Activated naive CD4-positive, alpha-beta T cell treated with anti-CD3 and anti-CD28 coated beads, Interleukin-2, amount 50 U/mL, for 24 hours (primary cell): Measurements from ENCODE around the gene ADCY9.
A peak's percentile ranks its signal among the peaks of the same experiment; 100 is the strongest.

Source experiments
- H3K27ac Mint-ChIP-seq: one replicate; pipeline ENCODE4 v1.8.0; 2021; ENCODE audit warnings: mild to moderate bottlenecking, mixed read lengths
- H3K27me3 Mint-ChIP-seq: one replicate; pipeline ENCODE4 v1.8.0; 2021; ENCODE audit warnings: mixed read lengths
- H3K36me3 Mint-ChIP-seq: one replicate; pipeline ENCODE4 v1.8.0; 2021; ENCODE audit warnings: mixed read lengths
- H3K4me1 Mint-ChIP-seq: one replicate; pipeline ENCODE4 v1.8.0; 2021; ENCODE audit warnings: mixed read lengths
- H3K4me3 Mint-ChIP-seq: one replicate; pipeline ENCODE4 v1.8.0; 2021; ENCODE audit warnings: mild to moderate bottlenecking, mixed read lengths
- H3K9me3 Mint-ChIP-seq: one replicate; pipeline ENCODE4 v1.8.0; 2021; ENCODE audit warnings: mixed read lengths

The ADCY9 gene

GRCh38 chr16:4136229-4136813, 20.1 kb upstream of the ADCY9 start:
- Mint-ChIP-seq H3K4me3 (no peak overlapping the region), H3K27ac (no peak overlapping the region), H3K27me3 (peaks cover 2% of the 10 kb centered on the region), H3K4me1 (no peaks in the 10 kb centered on the region), H3K36me3 (no peaks in the 10 kb centered on the region), H3K9me3 (no peaks in the 10 kb centered on the region)

- Mint-ChIP-seq H3K27me3 (peaks cover 2% of the 10 kb centered on the region), H3K4me3 (no peak overlapping the region), H3K9me3 (no peaks in the 10 kb centered on the region), H3K4me1 (no peaks in the 10 kb centered on the region), H3K27ac (no peak overlapping the region), H3K36me3 (no peaks in the 10 kb centered on the region)
Observed at GRCh38 chr16:4135537-4135936, 19.3 kb upstream of the ADCY9 start.

- Mint-ChIP-seq H3K4me3 (no peak overlapping the region), H3K27me3 (peaks cover 2% of the 10 kb centered on the region), H3K27ac (no peak overlapping the region), H3K4me1 (no peaks in the 10 kb centered on the region), H3K9me3 (no peaks in the 10 kb centered on the region), H3K36me3 (no peaks in the 10 kb centered on the region)
Observed at GRCh38 chr16:4133897-4134372, 17.7 kb upstream of the ADCY9 start.

GRCh38 chr16:4131621-4132020, 15.4 kb upstream of the ADCY9 start:
- H3K4me3 Mint-ChIP-seq: no peak overlapping the region
- no peak overlapping the region for H3K27ac Mint-ChIP-seq
- no peaks in the 10 kb centered on the region for H3K4me1 Mint-ChIP-seq
- no peaks in the 10 kb centered on the region for H3K27me3 Mint-ChIP-seq
- no peaks in the 10 kb centered on the region for H3K9me3 Mint-ChIP-seq
- H3K36me3 Mint-ChIP-seq: no peaks in the 10 kb centered on the region

GRCh38 chr16:4124535-4125294, 8.5 kb upstream of the ADCY9 start:
- no peaks in the 10 kb centered on the region for H3K36me3 Mint-ChIP-seq
- no peak overlapping the region for H3K4me3 Mint-ChIP-seq
- no peak overlapping the region for H3K27ac Mint-ChIP-seq
- no peaks in the 10 kb centered on the region for H3K9me3 Mint-ChIP-seq
- no peaks in the 10 kb centered on the region for H3K4me1 Mint-ChIP-seq
- no peaks in the 10 kb centered on the region for H3K27me3 Mint-ChIP-seq

- no peak overlapping the region for H3K27ac Mint-ChIP-seq
- no peaks in the 10 kb centered on the region for H3K4me1 Mint-ChIP-seq
- no peaks in the 10 kb centered on the region for H3K27me3 Mint-ChIP-seq
- no peaks in the 10 kb centered on the region for H3K36me3 Mint-ChIP-seq
- H3K4me3 Mint-ChIP-seq: no peak overlapping the region
- no peaks in the 10 kb centered on the region for H3K9me3 Mint-ChIP-seq
Observed at GRCh38 chr16:4123616-4124300, 7.5 kb upstream of the ADCY9 start.

- Mint-ChIP-seq H3K27ac (no peak overlapping the region), H3K4me3 (no peak overlapping the region), H3K9me3 (no peaks in the 10 kb centered on the region), H3K4me1 (peaks cover 6% of the 10 kb centered on the region), H3K27me3 (no peaks in the 10 kb centered on the region), H3K36me3 (no peaks in the 10 kb centered on the region)
Observed at GRCh38 chr16:4120176-4120575, 3.9 kb upstream of the ADCY9 start.

- Mint-ChIP-seq H3K4me3 (peak overlapping the region; percentile 84), H3K27me3 (no peaks in the 10 kb centered on the region), H3K36me3 (no peaks in the 10 kb centered on the region), H3K4me1 (peaks cover 33% of the 10 kb centered on the region), H3K27ac (peak overlapping the region; percentile 89), H3K9me3 (no peaks in the 10 kb centered on the region)
Observed at GRCh38 chr16:4117250-4117578, 972 bp upstream of the ADCY9 start.

- Mint-ChIP-seq H3K27ac (no peak overlapping the region), H3K36me3 (no peaks in the 10 kb centered on the region), H3K4me3 (peak overlapping the region; percentile 79), H3K9me3 (no peaks in the 10 kb centered on the region), H3K4me1 (peaks cover 46% of the 10 kb centered on the region), H3K27me3 (no peaks in the 10 kb centered on the region)
Observed at GRCh38 chr16:4115949-4116318, 308 bp downstream of the ADCY9 start.

GRCh38 chr16:4115209-4115948, 863 bp downstream of the ADCY9 start:
- H3K27ac Mint-ChIP-seq: no peak overlapping the region
- peak overlapping the region; percentile 79 for H3K4me3 Mint-ChIP-seq
- H3K9me3 Mint-ChIP-seq: no peaks in the 10 kb centered on the region
- no peaks in the 10 kb centered on the region for H3K36me3 Mint-ChIP-seq
- H3K4me1 Mint-ChIP-seq: peaks cover 48% of the 10 kb centered on the region
- no peaks in the 10 kb centered on the region for H3K27me3 Mint-ChIP-seq

- Mint-ChIP-seq H3K4me3 (peak overlapping the region; percentile 79), H3K9me3 (no peaks in the 10 kb centered on the region), H3K36me3 (no peaks in the 10 kb centered on the region), H3K27me3 (no peaks in the 10 kb centered on the region), H3K4me1 (peaks cover 48% of the 10 kb centered on the region), H3K27ac (no peak overlapping the region)
Observed at GRCh38 chr16:4114257-4115208, 1.7 kb downstream of the ADCY9 start.

GRCh38 chr16:4113358-4114256, 2.6 kb downstream of the ADCY9 start:
- Mint-ChIP-seq H3K36me3 (no peaks in the 10 kb centered on the region), H3K27ac (no peak overlapping the region), H3K27me3 (no peaks in the 10 kb centered on the region), H3K4me3 (peak overlapping the region; percentile 79), H3K4me1 (peaks cover 48% of the 10 kb centered on the region), H3K9me3 (no peaks in the 10 kb centered on the region)

GRCh38 chr16:4111748-4112696, 4.2 kb downstream of the ADCY9 start:
- H3K4me1 Mint-ChIP-seq: peaks cover 45% of the 10 kb centered on the region
- no peaks in the 10 kb centered on the region for H3K9me3 Mint-ChIP-seq
- peak overlapping the region; percentile 20 for H3K4me3 Mint-ChIP-seq
- no peaks in the 10 kb centered on the region for H3K36me3 Mint-ChIP-seq
- H3K27ac Mint-ChIP-seq: no peak overlapping the region
- H3K27me3 Mint-ChIP-seq: no peaks in the 10 kb centered on the region
